Spleen (tissue), 11 donors: ENCODE measurements around the gene IL19. TPM values are rescaled to one million over a fixed set of nuclear protein-coding genes. Genes with fewer than 3 reads are reported as not detected.
A peak's percentile ranks its signal among the peaks of the same experiment; 100 is the strongest.

Experiments used
- DNase-seq: peaks from one replicate; pipeline ENCODE4 v3.0.0-alpha.2; 2020
- H3K27ac ChIP-seq, 8 donors: fragments of 200-600 bp; sonication (generic) in 7 of 8; 1 replicate in 4 of 8; 2 replicates in 4 of 8; pipeline versions ENCODE4 v1.5.0 to v1.8.0; 2016 to 2021; ENCODE audit warnings: inconsistent platforms in 4 of 8, mild to moderate bottlenecking in 4 of 8, moderate library complexity in 1 of 8
- H3K27me3 ChIP-seq, 7 donors: fragments of 200-600 bp; sonication (generic) in 6 of 7; replicated peaks in 1 of 7; 1 replicate in 4 of 7; 2 replicates in 3 of 7; pipeline versions ENCODE4 v1.5.0 to v1.8.0; 2016 to 2021; ENCODE audit warnings: inconsistent platforms in 3 of 7, mild to moderate bottlenecking in 1 of 7
- H3K36me3 ChIP-seq, 6 donors: fragments of 200-600 bp; sonication (generic) in 5 of 6; 1 replicate in 4 of 6; 2 replicates in 2 of 6; pipeline versions ENCODE4 v1.5.0 to v1.8.0; 2016 to 2021; ENCODE audit warnings: inconsistent platforms in 2 of 6
- H3K4me1 ChIP-seq, 6 donors: fragments of 200-600 bp; sonication (generic) in 5 of 6; 1 replicate in 3 of 6; 2 replicates in 3 of 6; pipeline versions ENCODE4 v1.5.0 to v1.8.0; 2016 to 2021; ENCODE audit warnings: inconsistent platforms in 3 of 6
- H3K4me3 ChIP-seq, 8 donors: fragments of 200-600 bp; sonication (generic) in 7 of 8; 1 replicate in 4 of 8; 2 replicates in 4 of 8; pipeline versions ENCODE4 v1.5.0 to v1.8.0; 2016 to 2021; ENCODE audit warnings: inconsistent platforms in 4 of 8, mild to moderate bottlenecking in 4 of 8, moderate library complexity in 2 of 8
- H3K9me3 ChIP-seq, 8 donors: fragments of 200-600 bp; sonication (generic) in 7 of 8; 1 replicate in 4 of 8; 2 replicates in 4 of 8; pipeline versions ENCODE4 v1.5.0 to v1.8.0; 2016 to 2021; ENCODE audit warnings: inconsistent platforms in 4 of 8
- CTCF ChIP-seq, 11 experiments: fragments of 200-600 bp in 7 of 11; fragments of 450-650 bp in 4 of 11; sonication (generic) in 4 of 11; IDR thresholded peaks in 8 of 11; conservative IDR thresholded peaks in 3 of 11; 1 replicate in 7 of 11; 2 replicates in 4 of 11; pipeline versions ENCODE4 v1.4.0 to v1.8.0; 2016 to 2021; ENCODE audit warnings: antibody characterized with exemption in 11 of 11, inconsistent platforms in 4 of 11, mild to moderate bottlenecking in 1 of 11
- POLR2A ChIP-seq, 3 donors: fragments of 450-650 bp; IDR thresholded peaks; one replicate each; pipeline ENCODE4 v1.5.1; 2017; ENCODE audit warnings: antibody characterized with exemption in 3 of 3, mild to moderate bottlenecking in 1 of 3
- POLR2AphosphoS5 ChIP-seq, 3 donors: sonication (generic); formaldehyde crosslinking; IDR thresholded peaks; one replicate each; pipeline ENCODE4 v1.5.1; 2017; ENCODE audit warnings: antibody characterized with exemption in 3 of 3
- WGBS, 5 donors: extraction: QIAGEN DNeasy Blood & Tissue Kit in 3 of 5; methylation state at CpG; one replicate each; pipeline versions ENCODE4 v1.1.5 to v1.1.7; 2013 to 2018; 5-methylcytosine and 5-hydroxymethylcytosine counted together
- intact Hi-C: fragments of 100-400 bp; cut with DNase I; formaldehyde crosslinking; loops from one replicate; pipeline ENCODE4 v1.15.0; 2023; ENCODE audit warnings: low total_unique reads
- polyA plus RNA-seq, 3 donors: library from polyadenylated mRNA; stranded (reverse); fragments of 200-250 nt; gene quantifications; one replicate each; pipeline ENCODE4 v1.2.1, GENCODE V29; 2013
- total RNA-seq, 7 donors: library from RNA; depleted of rRNA in 3 of 7; stranded (reverse); fragments of >200 nt in 3 of 7; fragmentation: NEBNext Ultra II Directional in 4 of 7; extraction: Animal tissue kit (Norgen Biotek cat#: 25700) in 4 of 7; gene quantifications; one replicate each; pipeline versions ENCODE4 v1.1.0 to v1.2.1, GENCODE V29; 2016 to 2021
- donor health status: healthy with polysubstance abuse.
- donor health status: DM: no; HTN: no; CAD: no; lungs with moderate emphysema.
- donor health status: DM: no; HTN: no; CAD: no.
- donor health status: Bipolar disorder and iron deficiency.
- donor health status: healthy.
- donor health status: DM: no; HTN: no; CAD: no.
- donor health status: DM: yes; HTN: yes; CAD: no.

Gene IL19
- total and polyA plus RNA-seq, 10 donors, result 0.09 to 2.2 (median 0.12) TPM; not detected in 7

GRCh38 chr1:206783506-206783905 is 12.9 kb downstream of the IL19 start:
- H3K9me3 ChIP-seq, result no peaks in the 10 kb centered on the region
- peak overlapping the region in 1 of 8 donors; percentile 61 for H3K27ac ChIP-seq
- DNase-seq, result no peak
- no peaks in the 10 kb centered on the region for H3K36me3 ChIP-seq
- intact Hi-C loops, result no loop called here
- H3K4me1 ChIP-seq, result peaks cover 3 to 86% (median 58%) of the 10 kb centered on the region in 6 donors
- no peak overlapping the region for H3K4me3 ChIP-seq
- H3K27me3 ChIP-seq, result no peaks in the 10 kb centered on the region
- WGBS, 5 donors, result 76 to 92% (median 88%) methylated on average over 6 to 7 of the region's 7 CpGs
- TF ChIP-seq POLR2AphosphoS5 (IDR thresholded peaks at IDR 0.05), result no peak
- no peak for TF ChIP-seq POLR2A (IDR thresholded peaks at IDR 0.05)
- no peak for TF ChIP-seq CTCF (IDR thresholded peaks at IDR 0.05 in 8 of 11, conservative IDR thresholded peaks at IDR 0.05 in 3 of 11)

GRCh38 chr1:206784471-206784903 is 13.9 kb downstream of the IL19 start:
- no peak for TF ChIP-seq CTCF (IDR thresholded peaks at IDR 0.05 in 8 of 11, conservative IDR thresholded peaks at IDR 0.05 in 3 of 11)
- no peak for TF ChIP-seq POLR2A (IDR thresholded peaks at IDR 0.05)
- peak in 2 of 3 donors; percentile 56 to 62 for TF ChIP-seq POLR2AphosphoS5 (IDR thresholded peaks at IDR 0.05)
- Histone ChIP-seq H3K27ac (peak overlapping the region in 6 of 8 donors; percentile 33 to 61 (median 48)), H3K9me3 (no peaks in the 10 kb centered on the region), H3K27me3 (no peaks in the 10 kb centered on the region), H3K4me1 (peaks cover 3 to 76% (median 51%) of the 10 kb centered on the region in 6 donors), H3K36me3 (no peaks in the 10 kb centered on the region), H3K4me3 (no peak overlapping the region)
- intact Hi-C loops, result no loop called here
- DNase-seq, result peak; percentile 87
- 64 to 79% (median 74%) methylated on average over 17 of the region's 17 CpGs for WGBS, 5 donors

- intact Hi-C loops, result no loop called here
- WGBS, 5 donors, result 65 to 84% (median 73%) methylated on average over 4 of the region's 4 CpGs
Observed at GRCh38 chr1:206785182-206785765, 14.7 kb downstream of the IL19 start.

GRCh38 chr1:206786212-206786886 is 15.8 kb downstream of the IL19 start:
- H3K4me1 ChIP-seq, result peaks cover 3 to 71% (median 42%) of the 10 kb centered on the region in 6 donors

More at GRCh38 chr1:206785182-206785765, 14.7 kb downstream of the IL19 start:
- Histone ChIP-seq H3K27me3 (no peaks in the 10 kb centered on the region), H3K27ac (peak overlapping the region in 3 of 8 donors; percentile 46 to 61 (median 55)), H3K4me3 (no peak overlapping the region), H3K4me1 (peaks cover 3 to 71% (median 45%) of the 10 kb centered on the region in 6 donors), H3K9me3 (no peaks in the 10 kb centered on the region), H3K36me3 (no peaks in the 10 kb centered on the region)
- TF ChIP-seq POLR2A (IDR thresholded peaks at IDR 0.05) (no peak), POLR2AphosphoS5 (IDR thresholded peaks at IDR 0.05) (no peak)
- no peak for DNase-seq

More at GRCh38 chr1:206786212-206786886, 15.8 kb downstream of the IL19 start:
- DNase-seq, result no peak
- Histone ChIP-seq H3K36me3 (no peaks in the 10 kb centered on the region), H3K4me3 (no peak overlapping the region), H3K27me3 (no peaks in the 10 kb centered on the region), H3K9me3 (no peaks in the 10 kb centered on the region), H3K27ac (no peak overlapping the region)
- TF ChIP-seq POLR2AphosphoS5 (IDR thresholded peaks at IDR 0.05), result no peak
- TF ChIP-seq POLR2A (IDR thresholded peaks at IDR 0.05), result no peak
- TF ChIP-seq CTCF (IDR thresholded peaks at IDR 0.05 in 8 of 11, conservative IDR thresholded peaks at IDR 0.05 in 3 of 11), result no peak
- intact Hi-C loops, result no loop called here
- WGBS, 5 donors, result 63 to 81% (median 74%) methylated on average over 5 of the region's 5 CpGs
